Psoas muscle (tissue), 8 donors: Measurements from ENCODE around the gene ALOX12B. TPM values are rescaled to one million over a fixed set of nuclear protein-coding genes. Genes with fewer than 3 reads are reported as not detected.

Experiments used
- ATAC-seq, 4 donors: fragments of 200-7000 bp; cut with Tn5 transposase; one replicate each; pipeline ENCODE4 v1.9.1; 2020; ENCODE audit warnings: moderate library complexity in 3 of 4, mild to moderate bottlenecking in 2 of 4
- DNase-seq, 2 donors: peaks; one replicate each; pipeline ENCODE4 v3.0.0-alpha.2; 2020
- H3K27ac ChIP-seq: fragments of 200-600 bp; one replicate; pipeline ENCODE4 v1.8.0; 2022
- H3K27me3 ChIP-seq, 3 donors: fragments of 200-600 bp in 1 of 3; one replicate each; pipeline versions ENCODE4 v1.6.1 to v1.8.0; 2013 to 2022; ENCODE audit warnings: low read length in 2 of 3, mild to moderate bottlenecking in 2 of 3, moderate library complexity in 1 of 3; ENCODE audit not compliant: insufficient read depth in 3 of 3
- H3K36me3 ChIP-seq, 2 donors: fragments of 200-600 bp in 1 of 2; one replicate each; pipeline versions ENCODE4 v1.6.1 to v1.8.0; 2013 to 2022; ENCODE audit warnings: low read depth in 1 of 2, mild to moderate bottlenecking in 1 of 2, moderate library complexity in 1 of 2; ENCODE audit not compliant: insufficient read depth in 1 of 2
- H3K4me1 ChIP-seq: fragments of 200-600 bp; one replicate; pipeline ENCODE4 v1.8.0; 2022
- H3K4me3 ChIP-seq: fragments of 200-600 bp; one replicate; pipeline ENCODE4 v1.8.0; 2022; ENCODE audit warnings: mild to moderate bottlenecking
- H3K9me3 ChIP-seq: fragments of 200-600 bp; one replicate; pipeline ENCODE4 v1.8.0; 2022
- WGBS, 3 donors: extraction: QIAGEN DNeasy Blood & Tissue Kit; methylation state at CpG; one replicate each; pipeline versions ENCODE4 v1.1.6 to v1.1.7; 2013; 5-methylcytosine and 5-hydroxymethylcytosine counted together
- intact Hi-C, 2 donors: fragments of 100-400 bp; cut with DNase I; formaldehyde crosslinking; loops; one replicate each; pipeline versions ENCODE4 v1.11.0 to v1.14.2; 2022
- polyA plus RNA-seq, 3 donors: library from polyadenylated mRNA; stranded (reverse); fragments of 200-250 nt; gene quantifications; one replicate each; pipeline ENCODE4 v1.2.3, GENCODE V29; 2013
- total RNA-seq, 4 donors: library from RNA; stranded (reverse); fragmentation: NEBNext Ultra II Directional in 2 of 4; extraction: Animal tissue kit (Norgen Biotek cat#: 25700) in 2 of 4; gene quantifications; one replicate each; pipeline versions ENCODE4 v1.2.1 to v1.2.4, GENCODE V29; 2021 to 2023
- TF ChIP-seq, protein P1 (sequence below): fragments of 200-600 bp; IDR thresholded peaks from one replicate; pipeline ENCODE4 v1.8.0; 2022; ENCODE audit warnings: antibody characterized with exemption
- donor health status: healthy with polysubstance abuse.
- donor health status: DM: no; HTN: no; CAD: no; lungs with moderate emphysema.
- donor health status: Bipolar disorder and iron deficiency.
- donor health status: healthy.
- donor health status: DM: yes; HTN: yes; CAD: no.
- donor health status: DM: no; HTN: no; CAD: no.
- donor health status: DM: no; HTN: no; CAD: no.
- donor health status: DM: yes; HTN: yes; CAD: no.

The ALOX12B gene
- total and polyA plus RNA-seq, 7 donors = not detected

DNA sequence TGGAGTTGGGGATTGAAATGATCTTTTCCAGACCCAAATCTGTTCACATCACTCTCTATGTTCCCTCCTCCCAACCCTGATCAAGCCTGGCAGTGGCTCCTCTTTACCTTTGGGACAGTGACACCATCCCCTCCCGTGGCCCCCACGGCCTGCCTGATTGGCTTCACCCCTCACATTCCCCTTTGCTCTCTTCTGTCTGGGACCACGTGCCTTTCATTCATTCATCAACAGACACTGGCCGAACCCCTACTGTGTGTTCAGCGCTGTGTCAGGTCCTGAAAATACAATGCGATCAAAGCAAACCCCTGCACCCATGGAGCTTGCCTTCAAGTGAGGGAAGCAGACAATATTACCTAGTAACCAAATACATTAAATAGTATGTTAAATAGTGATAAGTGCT, 2.2 kb upstream of the ALOX12B start:
- Histone ChIP-seq H3K9me3 (no peaks in the 10 kb centered on the region), H3K36me3 (no peaks in the 10 kb centered on the region), H3K4me1 (no peaks in the 10 kb centered on the region), H3K27ac (no peak overlapping the region), H3K4me3 (no peak overlapping the region), H3K27me3 (peaks cover 0 to 22% (median 6%) of the 10 kb centered on the region in 3 donors)
- no peak for ATAC-seq
- peak in 1 of 2 donors; percentile 15 for DNase-seq
- WGBS, 3 donors = 62 to 76% (median 64%) methylated on average over 6 of the region's 6 CpGs
- intact Hi-C loops = loop anchor here in 1 of 2 donors (10.0 kb wide), 1 partner anchor 215 kb away; no protein-coding TSS in a partner anchor
- TF ChIP-seq, protein P1, sequence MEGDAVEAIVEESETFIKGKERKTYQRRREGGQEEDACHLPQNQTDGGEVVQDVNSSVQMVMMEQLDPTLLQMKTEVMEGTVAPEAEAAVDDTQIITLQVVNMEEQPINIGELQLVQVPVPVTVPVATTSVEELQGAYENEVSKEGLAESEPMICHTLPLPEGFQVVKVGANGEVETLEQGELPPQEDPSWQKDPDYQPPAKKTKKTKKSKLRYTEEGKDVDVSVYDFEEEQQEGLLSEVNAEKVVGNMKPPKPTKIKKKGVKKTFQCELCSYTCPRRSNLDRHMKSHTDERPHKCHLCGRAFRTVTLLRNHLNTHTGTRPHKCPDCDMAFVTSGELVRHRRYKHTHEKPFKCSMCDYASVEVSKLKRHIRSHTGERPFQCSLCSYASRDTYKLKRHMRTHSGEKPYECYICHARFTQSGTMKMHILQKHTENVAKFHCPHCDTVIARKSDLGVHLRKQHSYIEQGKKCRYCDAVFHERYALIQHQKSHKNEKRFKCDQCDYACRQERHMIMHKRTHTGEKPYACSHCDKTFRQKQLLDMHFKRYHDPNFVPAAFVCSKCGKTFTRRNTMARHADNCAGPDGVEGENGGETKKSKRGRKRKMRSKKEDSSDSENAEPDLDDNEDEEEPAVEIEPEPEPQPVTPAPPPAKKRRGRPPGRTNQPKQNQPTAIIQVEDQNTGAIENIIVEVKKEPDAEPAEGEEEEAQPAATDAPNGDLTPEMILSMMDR = no peak

GRCh38 chr17:8087952-8088230, 375 bp upstream of the ALOX12B start:
- TF ChIP-seq, protein P1 = no peak
- Histone ChIP-seq H3K4me1 (no peaks in the 10 kb centered on the region), H3K27ac (no peak overlapping the region), H3K27me3 (peaks cover 0 to 35% (median 8%) of the 10 kb centered on the region in 3 donors), H3K36me3 (no peaks in the 10 kb centered on the region), H3K4me3 (no peak overlapping the region), H3K9me3 (no peaks in the 10 kb centered on the region)
- intact Hi-C loops = no loop called here
- WGBS, 3 donors = 58 to 67% (median 62%) methylated on average over 5 of the region's 5 CpGs
- ATAC-seq = no peak
- peak in 1 of 2 donors; percentile 11 for DNase-seq

GRCh38 chr17:8084250-8084649, 3.3 kb downstream of the ALOX12B start:
- intact Hi-C loops = loop anchor here in 1 of 2 donors (5.0 kb wide), 1 partner anchor 33 kb away; the partner anchor contains the start of gene ALOXE3
- H3K4me3 ChIP-seq = no peak overlapping the region
- H3K4me1 ChIP-seq = peaks cover 8% of the 10 kb centered on the region
- DNase-seq = no peak
- no peaks in the 10 kb centered on the region for H3K36me3 ChIP-seq
- H3K27me3 ChIP-seq = peaks cover 0 to 28% (median 2%) of the 10 kb centered on the region in 3 donors
- TF ChIP-seq, protein P1 = no peak
- no peak overlapping the region for H3K27ac ChIP-seq
- WGBS, 3 donors = 81 to 95% (median 85%) methylated on average over 6 of the region's 6 CpGs
- H3K9me3 ChIP-seq = no peaks in the 10 kb centered on the region
- ATAC-seq = no peak

- intact Hi-C loops = loop anchor here in 1 of 2 donors (5.0 kb wide), 1 partner anchor 35 kb away; the partner anchor contains the start of gene ALOXE3
- no peak for DNase-seq
- H3K4me1 ChIP-seq = peaks cover 9% of the 10 kb centered on the region
- H3K36me3 ChIP-seq = no peaks in the 10 kb centered on the region
- no peak overlapping the region for H3K27ac ChIP-seq
- H3K27me3 ChIP-seq = peaks cover 0 to 43% (median 2%) of the 10 kb centered on the region in 3 donors
- H3K9me3 ChIP-seq = no peaks in the 10 kb centered on the region
- no peak for ATAC-seq
- 86 to 88% (median 88%) methylated on average over 10 of the region's 10 CpGs for WGBS, 3 donors
- TF ChIP-seq, protein P1 = no peak
- no peak overlapping the region for H3K4me3 ChIP-seq
Measured at GRCh38 chr17:8082292-8082691, 5.2 kb downstream of the ALOX12B start.

DNA sequence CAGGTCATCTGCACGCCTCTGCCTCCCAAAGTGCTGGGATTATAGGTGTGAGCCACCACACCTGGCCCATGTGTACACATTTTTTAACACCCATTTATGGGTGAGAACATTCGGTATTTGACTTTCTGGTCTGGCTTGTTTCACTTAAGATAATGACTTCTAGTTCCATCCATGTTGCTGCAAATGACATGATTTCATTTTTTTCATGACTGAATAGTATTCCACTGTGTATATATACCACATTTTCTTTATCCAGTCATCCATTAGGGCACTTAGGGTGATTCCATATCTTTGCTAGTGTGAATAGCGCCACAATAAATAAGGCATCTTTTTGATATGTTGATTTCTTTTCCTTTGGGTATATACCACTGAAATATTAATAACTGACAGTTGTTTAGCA, 5.6 kb downstream of the ALOX12B start:
- TF ChIP-seq, protein P1 = no peak
- intact Hi-C loops = loop anchor here in 1 of 2 donors (5.0 kb wide), 1 partner anchor 35 kb away; the partner anchor contains the start of gene ALOXE3
- 92 to 96% (median 93%) methylated on average over 3 of the region's 3 CpGs for WGBS, 3 donors
- Histone ChIP-seq H3K4me3 (no peak overlapping the region), H3K27ac (no peak overlapping the region), H3K4me1 (peaks cover 9% of the 10 kb centered on the region), H3K27me3 (peaks cover 0 to 47% (median 2%) of the 10 kb centered on the region in 3 donors), H3K9me3 (no peaks in the 10 kb centered on the region), H3K36me3 (no peaks in the 10 kb centered on the region)
- DNase-seq (no peak), ATAC-seq (no peak)
